ENCODE data around the gene PREX1. TPM values are rescaled to one million over a fixed set of nuclear protein-coding genes. Genes with fewer than 3 reads are reported as not detected.

PREX1 gene
- total and polyA plus RNA-seq, 2 of the 4 experiments (the other 2 are of a cell fraction), result 0.67 to 0.72 TPM

DNA sequence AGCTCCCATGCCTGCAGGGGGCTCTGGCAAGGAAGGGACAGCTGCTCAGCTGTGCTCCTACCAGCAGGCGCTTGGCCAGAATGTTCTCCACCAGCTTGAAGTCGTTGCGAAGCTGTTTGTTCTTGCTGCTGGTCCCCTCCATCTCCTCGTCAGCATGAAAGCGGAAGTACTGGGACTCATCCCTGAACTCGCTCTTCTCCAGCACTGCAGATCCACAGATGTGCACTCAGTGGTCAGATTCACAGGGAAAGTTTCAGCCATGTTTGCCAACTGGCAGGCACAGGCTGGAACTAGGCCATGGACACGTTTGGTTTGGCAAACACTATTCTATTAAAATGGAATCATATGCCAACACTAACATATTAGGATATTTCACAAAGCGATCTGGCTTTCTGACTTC, 167.9 kb downstream of the PREX1 start:
- Histone ChIP-seq H4K5ac (ENCODE audit: low read depth, low read length) (no peak overlapping the region), H3K9ac (ENCODE audit: low read depth, low read length) (no peak overlapping the region), H2BK20ac (ENCODE audit: low read depth, low read length) (no peak overlapping the region), H2BK15ac (ENCODE audit: low read depth, low read length) (no peak overlapping the region), H3K14ac (replicated peaks; ENCODE audit: low read depth, low read length) (no peak overlapping the region), H3K79me1 (ENCODE audit: low read depth in 1 of 2, low read length in 2 of 2) (no peaks in the 10 kb centered on the region), H3K4me2 (ENCODE audit: low read depth, low read length) (no peak overlapping the region), H2AFZ (replicated peaks; ENCODE audit: low read length, poor library complexity) (peak overlapping the region; percentile 9), H2BK5ac (ENCODE audit: low read depth, low read length, poor library complexity, severe bottlenecking) (no peak overlapping the region), H2BK120ac (ENCODE audit: low read depth, low read length) (no peak overlapping the region), H3K4ac (ENCODE audit: low read depth, low read length) (no peak overlapping the region), H3K9me3 (ENCODE audit: control insufficient read depth, insufficient read depth, low read length) (no peaks in the 10 kb centered on the region), H3K27ac (ENCODE audit: insufficient read depth, low read length) (no peak overlapping the region), H3K56ac (ENCODE audit: extremely low read depth, insufficient read depth, low read length) (no peak overlapping the region), H3K23ac (ENCODE audit: low read depth, low read length) (no peak overlapping the region), H3K9me1 (ENCODE audit: insufficient read depth, low read length) (no peaks in the 10 kb centered on the region; the same call in 1 of the 2 replicates), H3K18ac (ENCODE audit: low read depth, low read length) (no peak overlapping the region), H3K4me3 (ENCODE audit: insufficient read depth, low read depth, low read length) (no peak overlapping the region), H4K91ac (ENCODE audit: insufficient read depth, low read depth, low read length) (no peak overlapping the region), H3K27me3 (ENCODE audit: control insufficient read depth, insufficient read depth, low read length) (0 out of 2 replicates have a peak, but pooled peaks cover 2% of the 10 kb centered on the region), H4K20me1 (ENCODE audit: insufficient read depth, low read length) (no peaks in the 10 kb centered on the region), H3K4me1 (ENCODE audit: control insufficient read depth, insufficient read depth, low read length) (peaks cover 2% of the 10 kb centered on the region; the same call in 1 of the 2 replicates), H2AK5ac (ENCODE audit: low read depth, low read length) (no peak overlapping the region), H3K36me3 (ENCODE audit: control insufficient read depth, insufficient read depth, low read length) (no peaks in the 10 kb centered on the region), H2AK9ac (replicated peaks; ENCODE audit: low read depth, low read length, poor library complexity) (no peak overlapping the region), H4K8ac (ENCODE audit: low read depth in 2 of 2, low read length in 2 of 2) (no peak overlapping the region)
- CTCF ChIA-PET, result interaction anchor here (1.4 kb wide), 1 partner anchor 245 kb away, joined by 4 read pairs; no protein-coding TSS in a partner anchor
- POLR2A ChIA-PET (ENCODE audit: unreplicated experiment), result no interaction called here
- DNase-seq, result no peak
- in situ Hi-C loops (cut with MboI; ENCODE audit: low sequenced_read_pairs), result loop anchor here (5.0 kb wide), 1 partner anchor 247 kb away; no protein-coding TSS in a partner anchor
- ATAC-seq (ENCODE audit: low read depth), result no peak
- dilution Hi-C loops (cut with HindIII; ENCODE audit: low sequenced_read_pairs, unreplicated experiment), result no loop called here
- intact Hi-C loops (cut with micrococcal nuclease), result loop anchor here (10.0 kb wide), 1 partner anchor 165 kb away; the partner anchor contains the start of gene PREX1
- WGBS, 2 experiments (ENCODE audit: extremely low coverage in 2 of 2, insufficient read length in 1 of 2), result 77% methylated on average over 4 of the region's 8 CpGs; no CpG with 5 or more reads in 1 of the 2 experiments
- TF ChIP-seq, protein P1, sequence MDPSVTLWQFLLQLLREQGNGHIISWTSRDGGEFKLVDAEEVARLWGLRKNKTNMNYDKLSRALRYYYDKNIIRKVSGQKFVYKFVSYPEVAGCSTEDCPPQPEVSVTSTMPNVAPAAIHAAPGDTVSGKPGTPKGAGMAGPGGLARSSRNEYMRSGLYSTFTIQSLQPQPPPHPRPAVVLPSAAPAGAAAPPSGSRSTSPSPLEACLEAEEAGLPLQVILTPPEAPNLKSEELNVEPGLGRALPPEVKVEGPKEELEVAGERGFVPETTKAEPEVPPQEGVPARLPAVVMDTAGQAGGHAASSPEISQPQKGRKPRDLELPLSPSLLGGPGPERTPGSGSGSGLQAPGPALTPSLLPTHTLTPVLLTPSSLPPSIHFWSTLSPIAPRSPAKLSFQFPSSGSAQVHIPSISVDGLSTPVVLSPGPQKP (IDR thresholded peaks at IDR 0.05; ENCODE audit: borderline replicate concordance, low read depth, low read length), result no peak
- no TSS peak for BruUV-seq (replicated peaks)
